Thoracic aorta (tissue), 2 donors: ENCODE measurements around the gene PCIF1. TPM values are rescaled to one million over a fixed set of nuclear protein-coding genes. Genes with fewer than 3 reads are reported as not detected.

Experiments used
- ATAC-seq: fragments of 150-250 bp; one replicate; pipeline ENCODE4 v1.8.0; 2017; ENCODE audit warnings: low read depth; ENCODE audit not compliant: insufficient number of reproducible peaks, low FRiP score
- DNase-seq: peaks from one replicate; pipeline ENCODE4 v3.0.0-alpha.2; 2020; ENCODE audit warnings: low spot score
- H3K27ac ChIP-seq, 2 donors: fragments of 200-600 bp; sonication (generic); 1 replicate in 1 of 2; 2 replicates in 1 of 2; pipeline ENCODE4 v1.5.1; 2016; ENCODE audit warnings: mild to moderate bottlenecking in 2 of 2, moderate library complexity in 2 of 2
- H3K27me3 ChIP-seq: fragments of 200-600 bp; sonication (generic); replicated peaks from 2 replicates; pipeline ENCODE4 v1.6.0; 2016; ENCODE audit warnings: mild to moderate bottlenecking; ENCODE audit not compliant: insufficient read depth
- H3K36me3 ChIP-seq: fragments of 200-600 bp; sonication (generic); one replicate; pipeline ENCODE4 v1.5.1; 2016
- H3K4me1 ChIP-seq, 2 donors: fragments of 200-600 bp; sonication (generic); 1 replicate in 1 of 2; 2 replicates in 1 of 2; pipeline versions ENCODE4 v1.5.1 to v1.6.0; 2016; ENCODE audit warnings: low read depth in 2 of 2, mild to moderate bottlenecking in 1 of 2; ENCODE audit not compliant: control insufficient read depth in 1 of 2
- H3K4me3 ChIP-seq: fragments of 200-600 bp; sonication (generic); 2 replicates; pipeline ENCODE4 v1.5.1; 2016; ENCODE audit warnings: mild to moderate bottlenecking
- H3K9me3 ChIP-seq: fragments of 200-600 bp; sonication (generic); 2 replicates; pipeline ENCODE4 v1.5.1; 2016
- CTCF ChIP-seq: fragments of 200-600 bp; sonication (generic); IDR thresholded peaks from one replicate; pipeline ENCODE4 v1.5.1; 2019; ENCODE audit warnings: antibody characterized with exemption
- total RNA-seq, 2 donors: library from RNA; depleted of rRNA; stranded (reverse); fragments of >200 nt; gene quantifications; one replicate each; pipeline versions ENCODE4 v1.1.0 to v1.2.3, GENCODE V29; 2016

The PCIF1 gene
- total RNA-seq, 2 donors from 2014 or later = 22.6 to 34.7 TPM

DNA sequence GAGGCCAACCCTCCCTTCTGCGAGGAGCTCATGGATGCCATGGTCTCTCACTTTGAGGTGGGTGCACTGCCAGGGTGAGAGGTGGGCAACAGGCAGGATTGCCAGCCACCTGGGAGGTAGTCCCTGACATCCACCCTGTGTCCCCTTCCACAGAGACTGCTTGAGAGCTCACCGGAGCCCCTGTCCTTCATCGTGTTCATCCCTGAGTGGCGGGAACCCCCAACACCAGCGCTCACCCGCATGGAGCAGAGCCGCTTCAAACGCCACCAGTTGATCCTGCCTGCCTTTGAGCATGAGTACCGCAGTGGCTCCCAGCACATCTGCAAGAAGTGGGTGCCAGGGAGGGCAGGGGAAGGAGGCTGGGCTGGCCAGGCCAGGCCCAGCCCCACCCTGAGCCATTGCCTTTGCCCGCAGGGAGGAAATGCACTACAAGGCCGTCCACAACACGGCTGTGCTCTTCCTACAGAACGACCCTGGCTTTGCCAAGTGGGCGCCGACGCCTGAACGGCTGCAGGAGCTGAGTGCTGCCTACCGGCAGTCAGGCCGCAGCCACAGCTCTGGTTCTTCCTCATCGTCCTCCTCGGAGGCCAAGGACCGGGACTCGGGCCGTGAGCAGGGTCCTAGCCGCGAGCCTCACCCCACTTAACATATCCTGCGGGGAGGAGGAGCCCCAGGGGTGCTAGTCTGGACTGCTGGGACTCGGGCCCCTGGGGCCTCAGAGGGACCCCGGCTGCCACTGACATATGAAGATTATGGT lies 12.8 kb downstream of the PCIF1 start:
- TF ChIP-seq CTCF = no peak
- Histone ChIP-seq H3K27ac (no peak overlapping the region), H3K4me1 (no peaks in the 10 kb centered on the region), H3K9me3 (no peaks in the 10 kb centered on the region), H3K4me3 (no peak overlapping the region), H3K27me3 (no peaks in the 10 kb centered on the region), H3K36me3 (peaks cover 96% of the 10 kb centered on the region)
- no peak for DNase-seq
- no peak for ATAC-seq

GRCh38 chr20:45948261-45948733 lies 13.8 kb downstream of the PCIF1 start:
- TF ChIP-seq CTCF = no peak
- Histone ChIP-seq H3K27me3 (no peaks in the 10 kb centered on the region), H3K4me1 (no peaks in the 10 kb centered on the region), H3K27ac (no peak overlapping the region), H3K9me3 (no peaks in the 10 kb centered on the region), H3K4me3 (no peak overlapping the region), H3K36me3 (peaks cover 96% of the 10 kb centered on the region)
- DNase-seq (no peak), ATAC-seq (no peak)

DNA sequence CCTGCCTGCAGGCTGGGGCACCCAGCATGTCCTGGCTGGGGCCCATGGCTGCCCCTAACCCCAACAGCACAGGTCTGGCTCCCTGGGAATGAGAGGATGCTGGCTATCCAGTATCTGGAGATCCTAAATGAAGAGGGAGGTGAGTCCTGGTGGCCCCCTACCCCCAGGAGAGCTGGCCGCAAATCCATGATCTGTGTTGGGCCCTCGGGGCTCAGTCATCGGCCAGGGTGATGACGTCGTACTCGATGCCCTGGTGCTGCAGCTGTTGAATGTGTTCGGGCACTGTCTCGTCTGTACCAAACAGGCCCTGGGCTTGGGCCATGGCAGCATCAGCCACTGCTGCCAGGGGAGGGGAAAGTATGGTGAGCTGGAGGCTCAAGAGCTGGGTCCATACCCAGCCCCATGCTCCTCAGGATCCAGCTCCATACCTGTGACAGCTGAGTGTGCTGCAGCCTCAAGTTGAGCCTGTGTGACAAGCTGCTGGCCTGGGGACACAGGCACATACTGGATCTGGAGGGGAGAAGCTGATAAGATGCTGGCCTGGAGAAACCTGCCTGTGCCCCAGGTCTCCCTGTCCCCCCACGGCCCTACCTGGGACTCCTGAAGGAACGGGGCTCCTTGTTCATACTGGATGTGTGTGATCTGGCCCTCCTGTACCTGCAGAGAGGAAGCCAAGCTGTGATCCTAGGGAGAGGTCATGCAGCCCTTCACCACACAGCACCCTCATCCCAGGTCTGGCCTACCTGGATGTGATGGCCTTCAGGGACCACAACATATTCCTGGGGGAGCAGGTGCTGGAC lies 14.5 kb downstream of the PCIF1 start:
- DNase-seq = no peak
- no peak for TF ChIP-seq CTCF
- ATAC-seq = no peak
- Histone ChIP-seq H3K4me3 (no peak overlapping the region), H3K36me3 (peaks cover 92% of the 10 kb centered on the region), H3K27me3 (no peaks in the 10 kb centered on the region), H3K9me3 (no peaks in the 10 kb centered on the region), H3K4me1 (no peaks in the 10 kb centered on the region), H3K27ac (no peak overlapping the region)

GRCh38 chr20:45949542-45950329 lies 15.3 kb downstream of the PCIF1 start:
- peaks cover 84% of the 10 kb centered on the region for H3K36me3 ChIP-seq
- H3K27me3 ChIP-seq = no peaks in the 10 kb centered on the region
- DNase-seq = no peak
- no peaks in the 10 kb centered on the region for H3K9me3 ChIP-seq
- ATAC-seq = no peak
- H3K27ac ChIP-seq = no peak overlapping the region
- H3K4me3 ChIP-seq = no peak overlapping the region
- no peak for TF ChIP-seq CTCF
- H3K4me1 ChIP-seq = no peaks in the 10 kb centered on the region

DNA sequence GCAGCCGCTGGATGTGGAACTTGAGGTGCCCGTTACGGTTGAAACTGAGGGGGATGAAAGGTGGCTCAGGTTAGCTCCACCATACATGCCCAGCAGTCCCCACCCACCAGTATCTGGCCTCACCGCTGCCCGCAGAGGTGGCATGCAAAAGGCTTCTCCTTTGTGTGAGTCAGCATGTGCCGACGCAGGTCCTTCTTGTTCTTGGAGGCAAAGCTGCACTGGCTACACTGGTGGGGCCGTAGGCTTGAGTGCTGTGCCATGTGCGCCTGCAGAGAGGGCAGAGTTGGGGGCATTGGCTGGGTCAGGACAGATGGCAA lies 15.8 kb downstream of the PCIF1 start:
- no peaks in the 10 kb centered on the region for H3K4me1 ChIP-seq
- DNase-seq (no peak), ATAC-seq (no peak)
- peaks cover 79% of the 10 kb centered on the region for H3K36me3 ChIP-seq
- H3K27me3 ChIP-seq = no peaks in the 10 kb centered on the region
- no peaks in the 10 kb centered on the region for H3K9me3 ChIP-seq
- no peak overlapping the region for H3K4me3 ChIP-seq
- no peak overlapping the region for H3K27ac ChIP-seq
- TF ChIP-seq CTCF = no peak
